GM12865 (cell line): ENCODE data around the gene DACT1.

ENCODE experiments used
- DNase-seq: peaks from one replicate; pipeline ENCODE4 v3.0.0; 2010; ENCODE audit warnings: low read depth
- H3K4me3 ChIP-seq: 2 replicates; pipeline ENCODE4 v1.5.1; 2011; ENCODE audit warnings: mild to moderate bottlenecking, low read depth, low read length, control low read depth
- TF ChIP-seq, protein P1 (sequence below): IDR thresholded peaks from 2 replicates; pipeline ENCODE4 v1.5.1; 2011; ENCODE audit warnings: low read length, control low read depth, low read depth, inconsistent platforms; ENCODE audit not compliant: insufficient read depth; ENCODE audit errors: missing control alignments

DACT1 gene

DNA sequence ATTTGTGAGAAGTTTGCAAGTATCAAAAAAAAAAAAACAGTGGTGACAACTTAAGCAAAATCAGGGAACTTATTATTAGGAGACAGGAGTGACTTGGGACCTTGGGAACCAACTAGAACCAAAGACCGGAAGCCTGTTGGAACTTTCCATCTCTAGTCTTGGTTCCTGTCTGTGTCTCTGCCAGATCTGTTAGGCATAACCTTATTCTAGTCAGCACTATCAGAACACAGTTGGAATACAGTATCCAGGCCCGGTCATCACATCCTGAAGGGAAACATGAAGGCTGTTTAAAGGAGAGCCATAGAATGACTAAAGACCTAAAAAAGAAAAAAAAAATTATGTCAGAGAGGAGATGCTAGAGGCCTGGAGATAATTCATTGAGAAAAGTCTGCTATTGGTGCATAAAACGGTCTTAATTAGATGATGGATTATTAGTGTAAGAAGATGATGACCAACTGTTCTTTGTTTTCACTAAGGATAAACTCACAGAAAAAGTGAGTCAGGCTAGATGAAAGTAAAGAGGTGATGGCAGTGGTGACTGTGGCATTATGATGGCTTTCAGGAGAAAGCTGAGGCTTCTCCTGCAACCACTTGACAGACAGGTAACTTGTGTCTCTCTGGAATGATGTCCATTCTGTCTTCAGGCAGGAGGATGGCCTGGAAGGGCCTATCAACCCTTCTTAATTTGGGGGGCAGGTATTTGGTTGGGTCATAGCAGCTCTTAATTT is 28.2 kb downstream of the DACT1 start:
- TF ChIP-seq, protein P1, sequence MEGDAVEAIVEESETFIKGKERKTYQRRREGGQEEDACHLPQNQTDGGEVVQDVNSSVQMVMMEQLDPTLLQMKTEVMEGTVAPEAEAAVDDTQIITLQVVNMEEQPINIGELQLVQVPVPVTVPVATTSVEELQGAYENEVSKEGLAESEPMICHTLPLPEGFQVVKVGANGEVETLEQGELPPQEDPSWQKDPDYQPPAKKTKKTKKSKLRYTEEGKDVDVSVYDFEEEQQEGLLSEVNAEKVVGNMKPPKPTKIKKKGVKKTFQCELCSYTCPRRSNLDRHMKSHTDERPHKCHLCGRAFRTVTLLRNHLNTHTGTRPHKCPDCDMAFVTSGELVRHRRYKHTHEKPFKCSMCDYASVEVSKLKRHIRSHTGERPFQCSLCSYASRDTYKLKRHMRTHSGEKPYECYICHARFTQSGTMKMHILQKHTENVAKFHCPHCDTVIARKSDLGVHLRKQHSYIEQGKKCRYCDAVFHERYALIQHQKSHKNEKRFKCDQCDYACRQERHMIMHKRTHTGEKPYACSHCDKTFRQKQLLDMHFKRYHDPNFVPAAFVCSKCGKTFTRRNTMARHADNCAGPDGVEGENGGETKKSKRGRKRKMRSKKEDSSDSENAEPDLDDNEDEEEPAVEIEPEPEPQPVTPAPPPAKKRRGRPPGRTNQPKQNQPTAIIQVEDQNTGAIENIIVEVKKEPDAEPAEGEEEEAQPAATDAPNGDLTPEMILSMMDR, result no peak
- no peak for DNase-seq
- no peak overlapping the region for H3K4me3 ChIP-seq

DNA sequence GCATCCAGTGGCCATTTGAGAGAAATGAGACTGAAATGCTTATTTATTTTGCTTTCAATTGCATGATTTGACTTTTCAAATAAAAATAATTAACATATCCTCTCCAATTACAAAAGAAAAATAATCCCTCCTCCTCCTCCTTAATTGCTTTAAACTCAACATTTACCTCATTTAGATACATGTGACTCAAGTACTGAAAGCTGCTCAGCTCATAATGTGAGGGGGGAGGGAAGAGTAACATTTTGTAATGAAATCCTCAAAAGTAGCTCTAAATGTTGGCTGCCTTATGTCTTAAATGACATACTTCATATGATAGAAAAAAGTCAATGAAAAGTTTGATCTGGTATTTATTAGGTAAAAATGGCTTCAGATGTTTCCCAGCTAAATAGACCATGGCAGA is 29.0 kb downstream of the DACT1 start:
- no peak for DNase-seq
- H3K4me3 ChIP-seq, result no peak overlapping the region
- TF ChIP-seq, protein P1, result no peak

DNA sequence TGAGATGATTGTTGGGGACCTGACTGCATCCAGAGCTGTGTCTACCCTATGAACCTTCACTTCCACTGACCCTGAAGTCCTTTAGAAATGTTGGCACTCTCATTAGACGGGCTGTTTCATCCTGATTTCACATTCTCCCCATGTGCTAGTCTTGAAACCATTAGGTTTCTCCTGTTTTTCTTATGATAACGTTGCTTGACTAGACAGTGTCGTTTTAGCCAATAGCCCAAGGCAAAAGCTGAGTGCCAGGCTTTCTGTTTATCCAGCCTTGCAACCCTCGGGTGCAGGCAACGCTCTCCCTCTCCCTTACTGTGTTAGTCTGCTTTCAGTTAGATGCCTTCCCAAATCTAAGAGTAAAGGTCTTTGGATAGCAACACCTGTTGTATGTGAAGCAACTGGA is 30.1 kb downstream of the DACT1 start:
- TF ChIP-seq, protein P1, result no peak
- DNase-seq, result no peak
- H3K4me3 ChIP-seq, result no peak overlapping the region

DNA sequence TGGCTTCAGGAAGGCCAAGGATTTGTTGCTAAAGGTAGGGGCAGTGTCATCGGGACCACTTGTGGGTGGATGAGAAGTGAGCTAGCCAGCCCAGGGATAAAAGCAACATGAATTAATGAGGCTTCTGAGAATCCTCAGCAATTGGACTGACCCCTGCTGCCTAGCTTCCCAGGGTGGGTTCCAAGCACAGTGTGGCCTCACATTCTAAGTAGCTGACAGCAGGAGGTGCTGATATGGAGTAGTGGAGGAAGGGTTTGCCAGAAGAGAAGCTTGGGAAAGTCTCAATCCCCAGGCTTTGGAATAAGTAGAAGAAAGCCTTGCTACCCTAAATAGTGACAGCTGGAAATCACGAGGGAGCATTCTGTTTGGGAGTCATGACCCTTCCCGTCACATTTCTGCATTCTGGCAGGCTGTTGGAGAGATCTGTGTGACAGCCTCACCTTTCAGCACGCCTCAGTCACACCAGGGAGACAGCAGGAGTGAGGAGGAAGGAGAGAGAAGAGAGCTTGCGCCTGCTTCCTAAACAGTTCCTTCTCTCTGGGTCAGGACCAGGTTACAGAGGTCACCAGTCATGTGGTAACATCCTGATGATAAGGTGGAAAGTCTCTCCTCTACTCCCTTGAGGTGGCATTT is 31.2 kb downstream of the DACT1 start:
- no peak for DNase-seq
- H3K4me3 ChIP-seq, result no peak overlapping the region
- TF ChIP-seq, protein P1, result no peak

DNA sequence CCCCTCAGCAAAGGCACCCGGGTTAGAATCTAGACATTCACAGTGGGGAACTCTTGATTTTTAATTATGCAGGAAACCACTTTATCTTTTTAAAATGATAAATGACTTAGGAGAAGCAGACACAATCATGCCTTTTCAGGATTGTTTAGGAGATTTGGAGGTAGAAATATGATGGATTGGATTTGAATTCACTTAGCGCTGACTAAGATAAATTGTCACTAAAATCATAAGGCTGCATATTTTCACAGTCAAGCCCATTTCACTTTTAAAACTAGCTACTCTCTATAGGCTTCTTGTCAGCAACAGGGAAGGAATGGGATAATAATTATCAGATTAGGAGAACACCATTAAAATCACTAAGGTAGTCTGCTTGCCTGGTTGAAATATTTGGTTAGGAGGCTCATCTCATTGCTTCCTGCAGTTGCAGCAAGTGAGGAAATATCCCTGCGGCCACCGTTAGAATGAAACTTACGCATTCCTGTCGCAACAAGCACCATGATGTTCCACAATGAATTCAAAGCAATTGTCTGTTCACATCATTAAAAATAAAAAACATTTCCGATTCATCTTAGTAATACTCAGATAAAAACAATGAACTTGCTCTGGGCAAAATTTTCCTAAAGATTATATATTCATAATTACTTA is 31.9 kb downstream of the DACT1 start:
- TF ChIP-seq, protein P1, result no peak
- DNase-seq, result no peak
- no peak overlapping the region for H3K4me3 ChIP-seq

DNA sequence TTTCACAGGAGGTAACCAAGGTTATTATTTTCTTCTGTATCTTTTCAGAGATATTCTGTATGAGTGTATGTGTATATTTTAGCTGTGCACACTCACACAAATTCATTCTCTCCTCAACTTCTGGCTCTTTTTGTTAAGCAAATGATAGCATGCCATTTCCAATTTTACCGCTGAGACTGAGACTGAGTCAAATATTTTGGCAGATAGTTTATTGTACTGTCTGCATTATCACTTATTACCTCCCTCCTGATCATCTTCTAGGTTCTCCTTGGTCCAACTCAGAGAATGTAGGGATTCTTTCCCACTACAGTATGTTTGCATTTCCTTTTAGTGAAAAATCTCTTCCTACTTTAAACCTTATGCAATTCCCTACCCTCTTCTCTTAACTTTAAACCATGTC is 33.3 kb downstream of the DACT1 start:
- TF ChIP-seq, protein P1, result no peak
- no peak for DNase-seq
- H3K4me3 ChIP-seq, result no peak overlapping the region
